Mesenchymal stem cell (in vitro differentiated cells and primary cell): Measurements from ENCODE around the gene ZNF322.

ENCODE experiments used
- DNase-seq: peaks from one replicate; pipeline ENCODE4 v3.0.0-alpha.2; 2013
- H2AFZ ChIP-seq: one replicate; pipeline ENCODE4 v1.6.1; 2013; ENCODE audit warnings: low read depth, mild to moderate bottlenecking, control low read depth, inconsistent platforms, low read length, moderate library complexity
- H2AK5ac ChIP-seq: 2 replicates; pipeline ENCODE4 v1.6.1; 2013; ENCODE audit warnings: low read length, moderate library complexity, mild to moderate bottlenecking, inconsistent platforms; ENCODE audit not compliant: severe bottlenecking
- H2BK120ac ChIP-seq: one replicate; pipeline ENCODE4 v1.6.1; 2013; ENCODE audit warnings: low read depth, mild to moderate bottlenecking, inconsistent platforms, low read length, moderate library complexity
- H2BK12ac ChIP-seq, 2 experiments: one replicate each; pipeline ENCODE4 v1.6.1; 2013; ENCODE audit warnings: inconsistent platforms in 2 of 2, low read length in 2 of 2, mild to moderate bottlenecking in 2 of 2, moderate library complexity in 2 of 2, control low read depth in 1 of 2
- H2BK15ac ChIP-seq: one replicate; pipeline ENCODE4 v1.6.1; 2013; ENCODE audit warnings: mild to moderate bottlenecking, low read depth, inconsistent platforms; ENCODE audit not compliant: poor library complexity, severe bottlenecking
- H2BK5ac ChIP-seq: 2 replicates; pipeline ENCODE4 v1.6.1; 2013; ENCODE audit warnings: low read depth, mild to moderate bottlenecking, low read length, control low read depth, inconsistent platforms; ENCODE audit not compliant: poor library complexity, severe bottlenecking
- H3K14ac ChIP-seq, 2 experiments: one replicate each; pipeline ENCODE4 v1.6.1; 2013; ENCODE audit warnings: inconsistent platforms in 2 of 2, low read length in 2 of 2, control low read depth in 1 of 2, mild to moderate bottlenecking in 1 of 2, moderate library complexity in 1 of 2
- H3K18ac ChIP-seq, 2 experiments: one replicate each; pipeline ENCODE4 v1.6.1; 2013; ENCODE audit warnings: inconsistent platforms in 2 of 2, low read length in 2 of 2, control low read depth in 1 of 2, low read depth in 1 of 2, mild to moderate bottlenecking in 1 of 2
- H3K23ac ChIP-seq, 2 experiments: one replicate each; pipeline ENCODE4 v1.6.1; 2013; ENCODE audit warnings: inconsistent platforms in 2 of 2, low read length in 2 of 2, mild to moderate bottlenecking in 2 of 2, moderate library complexity in 2 of 2, control low read depth in 1 of 2
- H3K27ac ChIP-seq: 2 replicates; pipeline ENCODE4 v1.5.1; 2013; ENCODE audit warnings: mild to moderate bottlenecking, moderate library complexity, low read length, control low read depth, inconsistent platforms; ENCODE audit not compliant: poor library complexity, severe bottlenecking
- H3K27me3 ChIP-seq, 2 experiments: 2 replicates each; pipeline versions ENCODE4 v1.6.1 to v1.7.0; 2013; ENCODE audit warnings: low read length in 2 of 2, mild to moderate bottlenecking in 2 of 2, moderate library complexity in 2 of 2, control low read depth in 1 of 2, inconsistent platforms in 1 of 2; ENCODE audit not compliant: control insufficient read depth in 1 of 2, insufficient read depth in 1 of 2
- H3K36me3 ChIP-seq, 2 experiments: 2 replicates each; pipeline versions ENCODE4 v1.6.1 to v1.7.0; 2013; ENCODE audit warnings: low read length in 2 of 2, control low read depth in 1 of 2, inconsistent platforms in 1 of 2, low read depth in 1 of 2, mild to moderate bottlenecking in 1 of 2; ENCODE audit not compliant: insufficient read depth in 2 of 2, control insufficient read depth in 1 of 2
- H3K4ac ChIP-seq, 2 experiments: one replicate each; pipeline ENCODE4 v1.6.1; 2013; ENCODE audit warnings: inconsistent platforms in 2 of 2, low read length in 2 of 2, mild to moderate bottlenecking in 2 of 2, moderate library complexity in 2 of 2, control low read depth in 1 of 2, low read depth in 1 of 2
- H3K4me1 ChIP-seq: 2 replicates; pipeline ENCODE4 v1.6.1; 2013; ENCODE audit warnings: low read depth, low read length, control low read depth; ENCODE audit not compliant: control insufficient read depth, insufficient read depth
- H3K4me2 ChIP-seq: 2 replicates; pipeline ENCODE4 v1.6.1; 2013; ENCODE audit warnings: low read length, mild to moderate bottlenecking, inconsistent platforms; ENCODE audit not compliant: poor library complexity, severe bottlenecking
- H3K4me3 ChIP-seq, 2 experiments: 2 replicates each; pipeline versions ENCODE4 v1.5.1 to v1.7.0; 2013; ENCODE audit warnings: low read length in 2 of 2, mild to moderate bottlenecking in 2 of 2, control low read depth in 1 of 2, low read depth in 1 of 2; ENCODE audit not compliant: insufficient read depth in 1 of 2
- H3K79me1 ChIP-seq: replicated peaks from 2 replicates; pipeline ENCODE4 v1.6.1; 2013; ENCODE audit warnings: mild to moderate bottlenecking, control low read depth, low read length, inconsistent platforms; ENCODE audit not compliant: poor library complexity, severe bottlenecking
- H3K9ac ChIP-seq: 2 replicates; pipeline ENCODE4 v1.7.0; 2013; ENCODE audit warnings: mild to moderate bottlenecking, low read length, moderate library complexity
- H3K9me3 ChIP-seq: 2 replicates; pipeline ENCODE4 v1.7.0; 2013; ENCODE audit warnings: mild to moderate bottlenecking, low read length; ENCODE audit not compliant: control insufficient read depth
- H4K8ac ChIP-seq: one replicate; pipeline ENCODE4 v1.6.1; 2013; ENCODE audit warnings: inconsistent platforms, mild to moderate bottlenecking, low read length, moderate library complexity
- H4K91ac ChIP-seq: one replicate; pipeline ENCODE4 v1.6.1; 2013; ENCODE audit warnings: mild to moderate bottlenecking, low read length, inconsistent platforms
- WGBS: methylation state at CpG from one replicate; pipeline ENCODE4 v1.1.7; 2013; ENCODE audit warnings: mixed read lengths; 5-methylcytosine and 5-hydroxymethylcytosine counted together

Gene ZNF322

DNA sequence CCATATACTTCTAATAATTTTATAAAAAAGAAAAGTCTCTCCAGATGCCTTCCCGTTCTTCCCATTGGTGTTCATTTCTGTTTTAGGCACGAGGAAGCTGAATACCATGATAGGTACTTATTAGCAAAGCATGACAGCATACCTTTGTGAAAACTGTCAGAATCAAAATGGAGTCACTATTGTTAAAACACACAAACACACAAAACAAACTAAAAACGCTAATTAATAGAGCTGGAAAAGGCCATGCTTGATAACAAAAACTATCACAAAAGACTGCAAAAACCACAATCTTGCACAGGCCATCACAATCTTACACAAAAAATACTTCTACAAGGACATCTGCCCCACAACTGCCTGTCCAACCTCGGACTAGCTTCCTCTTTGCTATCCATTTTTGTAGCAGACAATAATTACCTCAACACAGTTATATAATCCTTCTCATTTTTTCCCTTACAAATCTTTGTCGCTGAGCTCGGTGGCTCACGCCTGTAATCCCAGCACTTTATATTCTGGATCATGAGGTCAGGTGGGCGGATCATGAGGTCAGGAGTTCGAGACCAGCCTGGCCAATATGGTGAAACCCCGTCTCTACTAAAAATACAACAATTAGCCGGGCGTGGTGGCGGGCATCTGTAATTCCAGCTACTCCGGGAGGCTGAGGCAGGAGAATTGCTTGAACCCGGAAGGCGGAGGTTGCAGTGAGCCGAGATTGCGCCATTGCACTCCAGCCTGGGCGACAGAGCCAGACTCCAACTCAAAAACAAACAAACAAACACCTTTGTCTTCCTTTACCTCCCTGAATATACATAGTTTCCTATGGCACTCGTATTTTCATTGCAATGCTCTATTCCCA, 66.0 kb downstream of the ZNF322 start:
- peaks cover 7 to 8% of the 10 kb centered on the region in 2 experiments for H3K36me3 ChIP-seq
- H2BK120ac ChIP-seq: no peak overlapping the region
- no peak overlapping the region for H3K18ac ChIP-seq
- H2BK15ac ChIP-seq: no peak overlapping the region
- H2AK5ac ChIP-seq: no peak overlapping the region
- no peak overlapping the region for H3K4me2 ChIP-seq
- H4K8ac ChIP-seq: no peak overlapping the region
- H2AFZ ChIP-seq: no peak overlapping the region
- no peak overlapping the region for H3K4ac ChIP-seq
- no peaks in the 10 kb centered on the region for H3K9me3 ChIP-seq
- no peak overlapping the region for H3K14ac ChIP-seq
- H3K79me1 ChIP-seq: peaks cover 5% of the 10 kb centered on the region
- H3K23ac ChIP-seq: no peak overlapping the region
- H4K91ac ChIP-seq: no peak overlapping the region
- 18% methylated on average over 19 of the region's 20 CpGs for WGBS
- H3K4me1 ChIP-seq: peaks cover 7% of the 10 kb centered on the region
- H3K27ac ChIP-seq: no peak overlapping the region
- H2BK12ac ChIP-seq: no peak overlapping the region
- DNase-seq: no peak
- H2BK5ac ChIP-seq: no peak overlapping the region
- H3K27me3 ChIP-seq: peaks cover 8 to 13% of the 10 kb centered on the region in 2 experiments
- H3K4me3 ChIP-seq: no peak overlapping the region
- no peak overlapping the region for H3K9ac ChIP-seq

GRCh38 chr6:26592649-26593048, 66.9 kb downstream of the ZNF322 start:
- no peaks in the 10 kb centered on the region for H3K9me3 ChIP-seq
- no peak overlapping the region for H3K4me2 ChIP-seq
- no peak overlapping the region for H3K14ac ChIP-seq
- no peak overlapping the region for H4K91ac ChIP-seq
- H3K4me1 ChIP-seq: peaks cover under 1% of the 10 kb centered on the region
- no peaks in the 10 kb centered on the region for H3K36me3 ChIP-seq
- no peak overlapping the region for H3K4ac ChIP-seq
- H3K23ac ChIP-seq: no peak overlapping the region
- no peak overlapping the region for H2AK5ac ChIP-seq
- H2BK5ac ChIP-seq: no peak overlapping the region
- WGBS: 82% methylated on average over 2 of the region's 4 CpGs
- H2BK12ac ChIP-seq: no peak overlapping the region
- no peaks in the 10 kb centered on the region for H3K79me1 ChIP-seq
- no peak overlapping the region for H3K18ac ChIP-seq
- peak; percentile 24 for DNase-seq
- no peak overlapping the region for H2BK120ac ChIP-seq
- H3K27me3 ChIP-seq: peaks cover 8 to 13% of the 10 kb centered on the region in 2 experiments
- no peak overlapping the region for H3K4me3 ChIP-seq
- H3K9ac ChIP-seq: no peak overlapping the region
- H2AFZ ChIP-seq: no peak overlapping the region
- H4K8ac ChIP-seq: no peak overlapping the region
- H3K27ac ChIP-seq: no peak overlapping the region
- no peak overlapping the region for H2BK15ac ChIP-seq

GRCh38 chr6:26588965-26589364, 70.6 kb downstream of the ZNF322 start:
- Histone ChIP-seq H3K18ac (no peak overlapping the region), H3K36me3 (no peaks in the 10 kb centered on the region), H4K8ac (no peak overlapping the region), H3K79me1 (no peaks in the 10 kb centered on the region), H4K91ac (no peak overlapping the region), H2AK5ac (no peak overlapping the region), H3K9me3 (no peaks in the 10 kb centered on the region), H3K4me3 (no peak overlapping the region), H2BK5ac (no peak overlapping the region), H2AFZ (no peak overlapping the region), H2BK12ac (no peak overlapping the region), H2BK15ac (no peak overlapping the region), H3K14ac (no peak overlapping the region), H3K4me2 (no peak overlapping the region), H3K27ac (no peak overlapping the region), H3K9ac (no peak overlapping the region), H3K23ac (no peak overlapping the region), H3K4me1 (no peaks in the 10 kb centered on the region), H2BK120ac (no peak overlapping the region), H3K4ac (no peak overlapping the region), H3K27me3 (peaks cover 19 to 21% of the 10 kb centered on the region in 2 experiments)
- 94% methylated on average over 18 of the region's 21 CpGs for whole genome bisulfite sequencing
- DNase-seq: no peak
